K562 (cell line): ENCODE results near the gene ADAMTS14. TPM values are rescaled to one million over a fixed set of nuclear protein-coding genes. Genes with fewer than 3 reads are reported as not detected.
A peak's percentile ranks its signal among the peaks of the same experiment; 100 is the strongest.

Experiments used
- ATAC-seq: fragments of 200-7000 bp; cut with Tn5 transposase; 3 replicates; pipeline ENCODE4 v1.9.1; 2020; ENCODE audit warnings: moderate library complexity
- BruUV-seq: library from RNA; stranded (reverse); fragments of 400-500 nt; replicated peaks from 2 replicates; lab custom pipeline; 2021; lab: Mats Ljungman, UMichigan
- CTCF ChIA-PET: fragments of 300-600 bp; formaldehyde crosslinking; extraction: SDS; loops from one replicate; lab custom pipeline; 2021; ENCODE audit warnings: low intra/inter-chr PET ratio; lab: Yijun Ruan, JAX
- POLR2A ChIA-PET: fragments of 300-600, 350-650 bp; sonication (Branson Sonifier 250); formaldehyde crosslinking; extraction: SDS; loops from one replicate; lab custom pipeline; 2021; ENCODE audit warnings: antibody characterized with exemption, inconsistent platforms; lab: Yijun Ruan, JAX
- DNase-seq, 4 experiments: peaks; one replicate each; pipeline versions ENCODE4 v3.0.0 to v3.0.0-alpha.2; 2011 to 2018; ENCODE audit warnings: low spot score in 3 of 4, mixed read lengths in 3 of 4; ENCODE audit errors: extremely low read depth in 1 of 4
- FAIRE-seq: peaks from 2 replicates; lab custom pipeline; 2011; peaks lifted over from hg19 to GRCh38; lab: Jason Lieb, UNC
- H2AFZ ChIP-seq: 2 replicates; pipeline ENCODE4 v1.6.0; 2011; ENCODE audit warnings: low read depth, low read length, control low read depth, inconsistent platforms
- H3K27ac ChIP-seq: fragments of 200-600 bp; 3 replicates; pipeline ENCODE4 v1.8.0; 2011; ENCODE audit warnings: low read depth, mild to moderate bottlenecking, control low read depth, inconsistent platforms, low read length, moderate library complexity, mixed read lengths; ENCODE audit errors: extremely low read depth
- H3K27me3 ChIP-seq, 2 experiments: fragments of 300-600 bp in 1 of 2; 2 replicates in 1 of 2; 3 replicates in 1 of 2; pipeline versions ENCODE4 v1.6.0 to v1.8.0; 2011; ENCODE audit warnings: inconsistent platforms in 2 of 2, low read length in 2 of 2, mild to moderate bottlenecking in 1 of 2, mixed read lengths in 1 of 2, moderate library complexity in 1 of 2; ENCODE audit not compliant: control insufficient read depth in 2 of 2, insufficient read depth in 2 of 2
- H3K36me3 ChIP-seq: fragments of 300-600 bp; 3 replicates; pipeline ENCODE4 v1.8.0; 2011; ENCODE audit warnings: mild to moderate bottlenecking, low read length, inconsistent platforms; ENCODE audit not compliant: control insufficient read depth, insufficient read depth
- H3K4me1 ChIP-seq, 2 experiments: fragments of 200-600 bp in 1 of 2; replicated peaks in 1 of 2; 2 replicates in 1 of 2; 3 replicates in 1 of 2; pipeline versions ENCODE4 v1.5.1 to v1.8.0; 2011; ENCODE audit warnings: inconsistent platforms in 2 of 2, low read length in 2 of 2, mild to moderate bottlenecking in 1 of 2, mixed read lengths in 1 of 2, moderate library complexity in 1 of 2; ENCODE audit not compliant: control insufficient read depth in 2 of 2, insufficient read depth in 2 of 2
- H3K4me2 ChIP-seq: 2 replicates; pipeline ENCODE4 v1.6.1; 2011; ENCODE audit warnings: low read length, control low read depth, inconsistent platforms, mixed read lengths; ENCODE audit not compliant: insufficient read depth
- H3K4me3 ChIP-seq: fragments of 200-600 bp; sonication (generic), shearing (Covaris generic); 2 replicates; pipeline ENCODE4 v1.5.1; 2016; ENCODE audit warnings: control low read depth, inconsistent platforms
- H3K79me2 ChIP-seq: fragments of 200-600 bp; 3 replicates; pipeline ENCODE4 v1.8.0; 2011; ENCODE audit warnings: low read length, inconsistent platforms; ENCODE audit not compliant: control insufficient read depth, insufficient read depth
- H3K9ac ChIP-seq, 2 experiments: 2 replicates each; pipeline versions ENCODE4 v1.6.0 to v1.6.1; 2011; ENCODE audit warnings: low read depth in 2 of 2, low read length in 2 of 2, control low read depth in 1 of 2, inconsistent platforms in 1 of 2, mild to moderate bottlenecking in 1 of 2, mixed read lengths in 1 of 2; ENCODE audit not compliant: insufficient read depth in 1 of 2
- H3K9me1 ChIP-seq: one replicate; pipeline ENCODE4 v1.6.0; 2011; ENCODE audit warnings: inconsistent platforms, mild to moderate bottlenecking, low read length, moderate library complexity; ENCODE audit not compliant: control insufficient read depth, insufficient read depth
- H3K9me3 ChIP-seq: replicated peaks from 2 replicates; pipeline ENCODE4 v1.5.1; 2011; ENCODE audit warnings: low read depth, low read length, inconsistent platforms; ENCODE audit not compliant: control insufficient read depth, insufficient read depth
- H4K20me1 ChIP-seq: replicated peaks from 2 replicates; pipeline ENCODE4 v1.6.1; 2011; ENCODE audit warnings: low read length, inconsistent platforms, mixed read lengths; ENCODE audit not compliant: control insufficient read depth, insufficient read depth
- CBX5 ChIP-seq: IDR thresholded peaks from 2 replicates; pipeline ENCODE4 v1.6.1; 2014; ENCODE audit warnings: low read depth, borderline replicate concordance
- JUND ChIP-seq, 2 experiments: IDR thresholded peaks; 2 replicates in 1 of 2; 3 replicates in 1 of 2; pipeline ENCODE4 v1.6.1; 2011; ENCODE audit warnings: borderline replicate concordance in 2 of 2, low read depth in 2 of 2, low read length in 2 of 2, improper control_type of control experiment in 1 of 2, missing biosample characterization in 1 of 2, missing genetic modification characterization in 1 of 2, missing genetic modification reagents in 1 of 2
- NFIC ChIP-seq: fragments of 450-650 bp; IDR thresholded peaks from 2 replicates; pipeline ENCODE4 v1.6.1; 2017; ENCODE audit warnings: mild to moderate bottlenecking, inconsistent platforms
- SIN3B ChIP-seq: fragments of 450-650 bp; IDR thresholded peaks from 2 replicates; pipeline ENCODE4 v1.6.1; 2017; ENCODE audit warnings: low read depth, mild to moderate bottlenecking, moderate library complexity
- SNRNP70 ChIP-seq: fragments of 200-400 bp; formaldehyde crosslinking; optimal IDR thresholded peaks from 2 replicates; pipeline ENCODE3; 2017; ENCODE audit warnings: low read depth, low read length
- ZFP1 ChIP-seq: fragments of 450-650 bp; formaldehyde crosslinking; IDR thresholded peaks from 2 replicates; pipeline ENCODE4 v1.4.0; 2020; ENCODE audit warnings: mild to moderate bottlenecking, mixed read lengths
- ZNF589 ChIP-seq: fragments of 200-800 bp; sonication (Bioruptor generic); IDR thresholded peaks from 2 replicates; pipeline ENCODE4 v1.6.1; 2016; ENCODE audit warnings: low read depth, missing genetic modification characterization, missing compliant biosample characterization
- WGBS: fragments of 100-300 bp; shearing (Covaris generic); methylation state at CpG from one replicate; pipeline ENCODE4 v1.1.6; 2016; ENCODE audit warnings: low coverage, mixed read lengths; ENCODE audit not compliant: insufficient coverage; ENCODE audit errors: missing lambda C conversion rate; 5-methylcytosine and 5-hydroxymethylcytosine counted together
- in situ Hi-C: fragments of 300-500 bp; cut with MboI; formaldehyde crosslinking; loops from 4 replicates; pipeline ENCODE4 v1.15.0; 2018; ENCODE audit warnings: inconsistent platforms, mixed read lengths
- intact Hi-C: fragments of 100-400 bp; cut with micrococcal nuclease; formaldehyde crosslinking; loops from 2 replicates; pipeline ENCODE4 v1.14.2; 2022
- polyA plus RNA-seq, 8 experiments: library from polyadenylated mRNA; depleted of rRNA in 4 of 8; stranded (reverse) in 5 of 8; unstranded in 3 of 8; fragments of >200 nt; fragmentation: Nextera tagmentation in 2 of 8; fragmentation: Illumina TruSeq in 1 of 8; extraction: Ambion mirVana in 2 of 8; extraction: Trizol in 1 of 8; gene quantifications; 2 replicates each; pipeline versions ENCODE4 v1.2.1 to v1.2.3, GENCODE V29; 2011 to 2014; ENCODE audit warnings: inconsistent platforms in 1 of 8, missing spikeins in 1 of 8
- total RNA-seq, 7 experiments: library from RNA; depleted of rRNA in 6 of 7; stranded (reverse); fragments of >200 nt in 6 of 7; fragmentation: Illumina TruSeq in 2 of 7; extraction: Trizol in 2 of 7; gene quantifications; 2 replicates each; pipeline versions ENCODE4 v1.2.1 to v1.2.3, GENCODE V29; 2011 to 2021; ENCODE audit warnings: low replicate concordance in 1 of 7
- TF ChIP-seq, protein P1 (sequence below), 3 experiments: fragments of 200-800 bp in 1 of 3; sonication (Bioruptor generic) in 1 of 3; sonication (generic) in 1 of 3; formaldehyde crosslinking in 1 of 3; IDR thresholded peaks; 2 replicates each; pipeline versions ENCODE4 v1.6.1 to v1.8.0; 2016 to 2022; ENCODE audit warnings: mild to moderate bottlenecking in 2 of 3, missing compliant biosample characterization in 2 of 3, missing genetic modification characterization in 2 of 3, missing genetic modification reagents in 1 of 3
- TF ChIP-seq, protein P2 (sequence below), 2 experiments: IDR thresholded peaks in 1 of 2; conservative IDR thresholded peaks in 1 of 2; 2 replicates each; pipeline ENCODE4 v1.6.1; 2016; ENCODE audit warnings: low read depth in 2 of 2, mild to moderate bottlenecking in 1 of 2, missing compliant biosample characterization in 1 of 2, missing genetic modification characterization in 1 of 2, moderate library complexity in 1 of 2
- TF ChIP-seq, protein P3 (sequence below): fragments of 250-450 bp; sonication (Bioruptor Pico); IDR thresholded peaks from 2 replicates; pipeline ENCODE4 v1.4.0; 2020

The ADAMTS14 gene
- total and polyA plus RNA-seq, 9 of the 15 experiments (the other 6 are each of a cell fraction or from before 2014, with no cell fraction given): 0.04 to 37.4 (median 15.9) TPM

DNA sequence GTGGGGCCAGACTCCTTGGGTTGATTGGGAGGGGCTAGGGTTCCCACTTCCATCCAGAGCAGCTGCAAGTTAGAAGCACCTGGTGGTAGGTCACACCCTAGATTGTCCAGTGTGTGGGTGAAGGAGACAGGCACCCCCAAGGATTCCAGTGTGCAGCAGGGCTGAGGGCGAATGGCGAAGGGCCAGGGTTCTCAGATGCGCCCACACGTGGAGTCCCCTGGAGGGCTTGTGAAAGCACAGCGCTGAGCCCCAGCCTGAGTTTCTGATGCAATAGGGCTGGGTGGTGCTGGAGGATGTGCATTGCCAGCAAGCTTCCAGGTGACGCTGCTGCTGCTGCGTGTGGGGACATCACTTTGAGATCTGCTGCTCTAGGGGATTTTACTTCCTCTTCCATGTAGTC, 87.5 kb downstream of the ADAMTS14 start:
- ChIA-PET POLR2A (interaction anchor here (0.6 to 1.9 kb wide), 5 partner anchors 9 to 117 kb away, joined by 3 to 8 read pairs (median 3); no protein-coding TSS in a partner anchor), CTCF (interaction anchor here (0.8 to 2.7 kb wide), 4 partner anchors 140 to 210 kb away, joined by 3 to 31 read pairs (median 12); no protein-coding TSS in a partner anchor)
- no peaks in the 10 kb centered on the region for H3K9me1 ChIP-seq
- H3K9me3 ChIP-seq: no peaks in the 10 kb centered on the region
- peak overlapping the region in 1 of 2 experiments; percentile 70; a peak in 2 of 4 replicates for H3K9ac ChIP-seq
- peaks cover 54% of the 10 kb centered on the region for H3K36me3 ChIP-seq
- peaks cover 20 to 25% of the 10 kb centered on the region in 2 experiments for H3K4me1 ChIP-seq
- peak; percentile 56 for ATAC-seq
- H3K27me3 ChIP-seq: no peaks in the 10 kb centered on the region
- BruUV-seq: no TSS peak
- in situ Hi-C loops: loop anchor here (5.0 to 10.0 kb wide), 2 partner anchors 207 to 1965 kb away; no protein-coding TSS in a partner anchor
- no peak for DNase-seq
- H3K79me2 ChIP-seq: no peaks in the 10 kb centered on the region
- H2AFZ ChIP-seq: no peak overlapping the region
- intact Hi-C loops: loop anchor here (1.0 to 5.0 kb wide), 6 partner anchors 87 to 297 kb away; partner anchors contain the start of gene ADAMTS14
- H4K20me1 ChIP-seq: no peaks in the 10 kb centered on the region
- H3K4me3 ChIP-seq: no peak overlapping the region
- 0 out of 3 replicates have a peak overlapping the region, but pooled peaks have one; percentile 4 for H3K27ac ChIP-seq
- FAIRE-seq: no peak
- WGBS: 66% methylated on average over 7 of the region's 7 CpGs
- H3K4me2 ChIP-seq: no peak overlapping the region
- TF ChIP-seq JUND (IDR thresholded peaks at IDR 0.05; ENCODE audit: borderline replicate concordance, low read depth, low read length): 0 out of 2 replicates have a peak, but pooled peaks have one; percentile 11
- TF ChIP-seq JUND (tag; IDR thresholded peaks at IDR 0.05; ENCODE audit: borderline replicate concordance, low read depth, low read length): no peak; the same call in 2 of the 3 replicates
- TF ChIP-seq, protein P1, sequence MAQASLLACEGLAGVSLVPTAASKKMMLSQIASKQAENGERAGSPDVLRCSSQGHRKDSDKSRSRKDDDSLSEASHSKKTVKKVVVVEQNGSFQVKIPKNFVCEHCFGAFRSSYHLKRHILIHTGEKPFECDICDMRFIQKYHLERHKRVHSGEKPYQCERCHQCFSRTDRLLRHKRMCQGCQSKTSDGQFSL (CRISPR knock-in tag; IDR thresholded peaks at IDR 0.05): no peak
- TF ChIP-seq, protein P1 (tag; IDR thresholded peaks at IDR 0.05): no peak
- no peak for TF ChIP-seq ZNF589 (CRISPR knock-in tag)
- no peak for TF ChIP-seq SIN3B
- TF ChIP-seq ZFP1: no peak
- TF ChIP-seq, protein P2, sequence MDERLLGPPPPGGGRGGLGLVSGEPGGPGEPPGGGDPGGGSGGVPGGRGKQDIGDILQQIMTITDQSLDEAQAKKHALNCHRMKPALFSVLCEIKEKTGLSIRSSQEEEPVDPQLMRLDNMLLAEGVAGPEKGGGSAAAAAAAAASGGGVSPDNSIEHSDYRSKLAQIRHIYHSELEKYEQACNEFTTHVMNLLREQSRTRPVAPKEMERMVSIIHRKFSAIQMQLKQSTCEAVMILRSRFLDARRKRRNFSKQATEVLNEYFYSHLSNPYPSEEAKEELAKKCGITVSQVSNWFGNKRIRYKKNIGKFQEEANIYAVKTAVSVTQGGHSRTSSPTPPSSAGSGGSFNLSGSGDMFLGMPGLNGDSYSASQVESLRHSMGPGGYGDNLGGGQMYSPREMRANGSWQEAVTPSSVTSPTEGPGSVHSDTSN (CRISPR knock-in tag; IDR thresholded peaks at IDR 0.05; ENCODE audit: low read depth): no peak
- TF ChIP-seq, protein P2 (tag; conservative IDR thresholded peaks at IDR 0.05; ENCODE audit: low read depth): no peak
- TF ChIP-seq, protein P3, sequence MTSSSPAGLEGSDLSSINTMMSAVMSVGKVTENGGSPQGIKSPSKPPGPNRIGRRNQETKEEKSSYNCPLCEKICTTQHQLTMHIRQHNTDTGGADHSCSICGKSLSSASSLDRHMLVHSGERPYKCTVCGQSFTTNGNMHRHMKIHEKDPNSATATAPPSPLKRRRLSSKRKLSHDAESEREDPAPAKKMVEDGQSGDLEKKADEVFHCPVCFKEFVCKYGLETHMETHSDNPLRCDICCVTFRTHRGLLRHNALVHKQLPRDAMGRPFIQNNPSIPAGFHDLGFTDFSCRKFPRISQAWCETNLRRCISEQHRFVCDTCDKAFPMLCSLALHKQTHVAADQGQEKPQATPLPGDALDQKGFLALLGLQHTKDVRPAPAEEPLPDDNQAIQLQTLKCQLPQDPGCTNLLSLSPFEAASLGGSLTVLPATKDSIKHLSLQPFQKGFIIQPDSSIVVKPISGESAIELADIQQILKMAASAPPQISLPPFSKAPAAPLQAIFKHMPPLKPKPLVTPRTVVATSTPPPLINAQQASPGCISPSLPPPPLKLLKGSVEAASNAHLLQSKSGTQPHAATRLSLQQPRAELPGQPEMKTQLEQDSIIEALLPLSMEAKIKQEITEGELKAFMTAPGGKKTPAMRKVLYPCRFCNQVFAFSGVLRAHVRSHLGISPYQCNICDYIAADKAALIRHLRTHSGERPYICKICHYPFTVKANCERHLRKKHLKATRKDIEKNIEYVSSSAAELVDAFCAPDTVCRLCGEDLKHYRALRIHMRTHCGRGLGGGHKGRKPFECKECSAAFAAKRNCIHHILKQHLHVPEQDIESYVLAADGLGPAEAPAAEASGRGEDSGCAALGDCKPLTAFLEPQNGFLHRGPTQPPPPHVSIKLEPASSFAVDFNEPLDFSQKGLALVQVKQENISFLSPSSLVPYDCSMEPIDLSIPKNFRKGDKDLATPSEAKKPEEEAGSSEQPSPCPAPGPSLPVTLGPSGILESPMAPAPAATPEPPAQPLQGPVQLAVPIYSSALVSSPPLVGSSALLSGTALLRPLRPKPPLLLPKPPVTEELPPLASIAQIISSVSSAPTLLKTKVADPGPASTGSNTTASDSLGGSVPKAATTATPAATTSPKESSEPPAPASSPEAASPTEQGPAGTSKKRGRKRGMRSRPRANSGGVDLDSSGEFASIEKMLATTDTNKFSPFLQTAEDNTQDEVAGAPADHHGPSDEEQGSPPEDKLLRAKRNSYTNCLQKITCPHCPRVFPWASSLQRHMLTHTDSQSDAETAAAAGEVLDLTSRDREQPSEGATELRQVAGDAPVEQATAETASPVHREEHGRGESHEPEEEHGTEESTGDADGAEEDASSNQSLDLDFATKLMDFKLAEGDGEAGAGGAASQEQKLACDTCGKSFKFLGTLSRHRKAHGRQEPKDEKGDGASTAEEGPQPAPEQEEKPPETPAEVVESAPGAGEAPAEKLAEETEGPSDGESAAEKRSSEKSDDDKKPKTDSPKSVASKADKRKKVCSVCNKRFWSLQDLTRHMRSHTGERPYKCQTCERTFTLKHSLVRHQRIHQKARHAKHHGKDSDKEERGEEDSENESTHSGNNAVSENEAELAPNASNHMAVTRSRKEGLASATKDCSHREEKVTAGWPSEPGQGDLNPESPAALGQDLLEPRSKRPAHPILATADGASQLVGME (CRISPR knock-in tag): no peak
- TF ChIP-seq NFIC: peak; percentile 23; the same call in 1 of the 2 replicates
- TF ChIP-seq SNRNP70: no peak
- TF ChIP-seq CBX5: no peak
